ENCODE data around the gene AHSP.
"Not testable (repeated sequence)": the region's sequence is repeated elsewhere in the genome, so short reads cannot be mapped to it uniquely, and the experiment has no call there.

The AHSP gene

GRCh38 chr16:31527734-31528274, at the start of gene AHSP:
TSS of gene AHSP (plus strand) at chr16:31527900. CDS start at chr16:31528140, 240 bp downstream.
- DNase-seq = no peak

- no peak for DNase-seq
Measured at GRCh38 chr16:31478956-31479355, 48.7 kb upstream of the AHSP start.

GRCh38 chr16:31479751-31480150, 47.9 kb upstream of the AHSP start:
- no peak for DNase-seq

GRCh38 chr16:31480851-31481536, 46.7 kb upstream of the AHSP start:
- DNase-seq = no peak

- DNase-seq = no peak
Measured at GRCh38 chr16:31483081-31483480, 44.6 kb upstream of the AHSP start, which contains the start of gene SLC5A2. TSS of gene SLC5A2 (plus strand) at chr16:31483123. CDS start at chr16:31483137, 14 bp downstream.

- not testable (repeated sequence) for DNase-seq
Measured at GRCh38 chr16:31484048-31484447, 43.7 kb upstream of the AHSP start.

- no peak for DNase-seq
Measured at GRCh38 chr16:31484491-31485171, 43.1 kb upstream of the AHSP start.

- no peak for DNase-seq
Measured at GRCh38 chr16:31485571-31485970, 42.1 kb upstream of the AHSP start.

- DNase-seq = no peak
Measured at GRCh38 chr16:31486045-31486444, 41.7 kb upstream of the AHSP start.

- DNase-seq = no peak
Measured at GRCh38 chr16:31487071-31487719, 40.5 kb upstream of the AHSP start.

GRCh38 chr16:31487720-31488467, 39.8 kb upstream of the AHSP start:
- DNase-seq = peak; percentile 72

GRCh38 chr16:31488468-31489297, 39.0 kb upstream of the AHSP start:
- DNase-seq = no peak

- DNase-seq = no peak
Measured at GRCh38 chr16:31489298-31489564, 38.5 kb upstream of the AHSP start.

- DNase-seq = no peak
Measured at GRCh38 chr16:31489616-31490584, 37.8 kb upstream of the AHSP start.

- no peak for DNase-seq
Measured at GRCh38 chr16:31491778-31492418, 35.8 kb upstream of the AHSP start.

- DNase-seq = no peak
Measured at GRCh38 chr16:31493506-31494125, 34.1 kb upstream of the AHSP start.

GRCh38 chr16:31496670-31497069, 31.0 kb upstream of the AHSP start:
- no peak for DNase-seq

GRCh38 chr16:31498493-31498892, 29.2 kb upstream of the AHSP start:
- DNase-seq = no peak

- no peak for DNase-seq
Measured at GRCh38 chr16:31499928-31500327, 27.8 kb upstream of the AHSP start.

Data from activated naive CD4-positive, alpha-beta T cell treated with anti-CD3 and anti-CD28 coated beads, Interleukin-2, amount 50 U/mL, for 16 hours (primary cell).